ENCODE measurements around the gene ADAMTSL1.

DNA sequence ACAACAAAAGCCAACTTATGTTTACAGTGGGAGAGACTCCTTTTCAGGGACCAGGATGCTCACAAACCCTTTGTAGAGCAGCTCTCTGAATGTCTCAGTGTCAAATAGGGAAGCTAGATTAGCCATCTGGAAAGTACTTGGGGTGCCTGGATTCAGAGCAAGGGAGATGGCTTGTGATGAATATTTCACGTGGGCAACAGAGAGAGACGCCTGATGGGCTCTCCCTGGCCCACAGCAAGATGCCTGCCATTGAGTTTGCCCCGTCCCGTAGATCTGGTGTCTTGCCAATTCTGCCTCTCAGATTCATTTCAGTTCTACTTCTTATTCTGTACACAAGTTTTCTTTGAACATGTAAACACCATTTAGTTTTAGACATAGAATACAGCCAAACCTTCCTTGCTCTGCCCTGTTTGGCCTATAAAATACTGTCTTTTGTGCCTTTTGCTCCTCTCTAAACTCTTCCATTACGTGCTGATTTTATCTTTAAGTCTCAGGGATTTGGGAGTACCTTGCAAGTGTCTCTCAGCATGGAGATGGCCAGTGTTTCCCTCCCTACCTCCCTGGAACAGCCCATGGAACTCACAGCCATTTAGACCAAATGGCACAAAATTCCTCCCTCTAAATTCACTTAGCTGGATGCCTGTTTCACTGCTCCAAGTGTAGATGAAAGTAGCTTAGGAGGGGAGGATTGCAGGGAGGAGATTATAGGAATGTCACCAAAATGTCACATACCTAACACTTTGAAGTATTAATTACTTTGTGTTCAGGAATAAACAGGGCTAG lies 324.7 kb downstream of the ADAMTSL1 start:
- TF ChIP-seq CTCF (conservative IDR thresholded peaks at IDR 0.05 in 1 of 2, IDR thresholded peaks at IDR 0.05 in 1 of 2; ENCODE audit: extremely low read depth in 1 of 2, insufficient read depth in 1 of 2, low read depth in 1 of 2, low read length in 2 of 2) (no peak), EZH2 (IDR thresholded peaks at IDR 0.05; ENCODE audit: borderline replicate concordance, low read length) (no peak)

Measured in mammary epithelial cell (primary cell).